ENCODE measurements around the gene HMGCS1. TPM values are rescaled to one million over a fixed set of nuclear protein-coding genes. Genes with fewer than 3 reads are reported as not detected.
A peak's percentile ranks its signal among the peaks of the same experiment; 100 is the strongest.
"Not testable (repeated sequence)": the region's sequence is repeated elsewhere in the genome, so short reads cannot be mapped to it uniquely, and the experiment has no call there.

The HMGCS1 gene
- total and polyA plus RNA-seq, 2 experiments from 2014 or later = 6.2 to 10.4 TPM

DNA sequence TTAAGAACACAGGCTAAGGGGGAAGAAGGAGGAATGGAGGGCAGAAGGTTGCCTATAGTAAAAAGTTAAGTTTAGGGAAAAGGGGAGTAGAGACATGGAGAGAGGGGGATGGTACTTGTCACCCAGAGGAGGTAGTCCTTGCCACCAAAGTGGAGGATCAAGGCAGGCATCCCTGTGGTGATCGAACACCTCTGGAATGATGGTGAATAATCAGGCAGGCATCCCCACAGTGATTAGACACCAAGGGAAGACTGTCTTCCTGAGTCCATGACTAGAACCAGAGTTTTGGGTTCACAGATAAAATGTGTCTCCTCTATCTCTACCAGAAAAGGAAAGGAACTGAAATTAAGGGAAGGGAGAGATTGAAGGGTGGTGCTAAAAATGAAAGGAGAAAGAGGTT lies 19.2 kb upstream of the HMGCS1 start:
- TF ChIP-seq EZH2 (IDR thresholded peaks at IDR 0.05; ENCODE audit: insufficient read depth, poor library complexity, severe bottlenecking) = no peak
- TF ChIP-seq EZH2phosphoT487 (IDR thresholded peaks at IDR 0.05; ENCODE audit: insufficient read depth, low read depth) = no peak
- Histone ChIP-seq H3K9ac (no peak overlapping the region), H3K27me3 (replicated peaks; ENCODE audit: insufficient read depth) (no peaks in the 10 kb centered on the region), H3K27ac (no peak overlapping the region), H3K4me3 (no peak overlapping the region), H3K79me2 (ENCODE audit: insufficient read depth) (no peaks in the 10 kb centered on the region), H3K36me3 (ENCODE audit: low read depth) (no peaks in the 10 kb centered on the region), H3K4me1 (ENCODE audit: insufficient read depth) (peaks cover 3% of the 10 kb centered on the region; the same call in 1 of the 2 replicates), H3F3A (ENCODE audit: insufficient read depth) (no peaks in the 10 kb centered on the region), H3K4me2 (ENCODE audit: unreplicated experiment) (no peak overlapping the region), H2AFZ (no peak overlapping the region), H3K9me2 (ENCODE audit: insufficient read depth) (no peaks in the 10 kb centered on the region), H3K9me3 (ENCODE audit: low read depth) (no peaks in the 10 kb centered on the region), H4K20me1 (ENCODE audit: insufficient read depth) (no peaks in the 10 kb centered on the region)
- whole genome bisulfite sequencing, 2 experiments (ENCODE audit: low coverage in 1 of 2, low lambda C conversion rate in 2 of 2, missing lambda C conversion rate in 2 of 2) = 44 to 54% methylated on average over 1 of the region's 1 CpG
- in situ Hi-C loops (cut with MboI) = no loop called here
- DNase-seq = peak; percentile 31

DNA sequence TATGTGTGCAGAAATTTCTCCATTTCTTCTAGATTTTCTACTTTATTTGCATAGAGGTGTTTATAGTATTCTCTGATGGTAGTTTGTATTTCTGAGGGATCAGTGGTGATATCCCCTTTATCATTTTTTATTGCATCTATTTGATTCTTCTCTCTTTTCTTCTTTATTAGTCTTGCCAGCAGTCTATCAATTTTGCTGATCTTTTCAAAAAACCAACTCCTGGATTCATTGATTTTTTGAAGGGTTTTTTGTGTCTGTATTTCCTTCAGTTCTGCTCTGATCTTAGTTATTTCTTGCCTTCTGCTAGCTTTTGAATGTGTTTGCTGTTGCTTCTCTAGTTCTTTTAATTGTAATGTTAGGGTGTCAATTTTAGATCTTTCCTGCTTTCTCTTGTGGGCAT lies 12.4 kb upstream of the HMGCS1 start:
- H3K79me2 ChIP-seq (ENCODE audit: insufficient read depth); DNase-seq; in situ Hi-C loops (cut with MboI): not testable (repeated sequence)

DNA sequence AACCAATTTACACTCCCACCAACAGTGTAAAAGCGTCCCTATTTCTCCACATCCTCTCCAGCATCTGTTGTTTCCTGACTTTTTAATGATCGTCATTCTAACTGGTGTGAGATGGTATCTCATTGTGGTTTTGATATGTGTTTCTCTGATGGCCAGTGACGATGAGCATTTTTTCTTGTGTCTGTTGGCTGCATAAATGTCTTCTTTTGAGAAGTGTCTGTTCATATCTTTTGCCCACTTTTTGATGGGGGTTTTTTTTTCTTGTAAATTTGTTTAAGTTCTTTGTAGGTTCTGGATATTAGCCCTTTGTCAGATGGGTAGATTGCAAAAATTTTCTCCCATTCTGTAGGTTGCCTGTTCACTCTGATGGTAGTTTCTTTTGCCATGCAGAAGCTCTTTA lies 10.3 kb upstream of the HMGCS1 start:
- in situ Hi-C loops (cut with MboI); H3K9ac ChIP-seq; DNase-seq; H2AFZ ChIP-seq; H3K4me3 ChIP-seq; H3K27me3 ChIP-seq (replicated peaks; ENCODE audit: insufficient read depth); H3K4me1 ChIP-seq (ENCODE audit: insufficient read depth); H3K36me3 ChIP-seq (ENCODE audit: low read depth); H3K4me2 ChIP-seq (ENCODE audit: unreplicated experiment); H3F3A ChIP-seq (ENCODE audit: insufficient read depth); H3K27ac ChIP-seq; H4K20me1 ChIP-seq (ENCODE audit: insufficient read depth); H3K79me2 ChIP-seq (ENCODE audit: insufficient read depth); H3K9me2 ChIP-seq (ENCODE audit: insufficient read depth); H3K9me3 ChIP-seq (ENCODE audit: low read depth): not testable (repeated sequence)
- WGBS, 2 experiments (ENCODE audit: low coverage in 1 of 2, low lambda C conversion rate in 2 of 2, missing lambda C conversion rate in 2 of 2) = 61 to 63% methylated on average over 3 of the region's 3 CpGs

More for the DNA sequence above, 12.4 kb upstream of the HMGCS1 start:
- not testable (repeated sequence) for H3K27me3 ChIP-seq (replicated peaks; ENCODE audit: insufficient read depth); H3K27ac ChIP-seq; H3K9ac ChIP-seq; H3K4me3 ChIP-seq; H3F3A ChIP-seq (ENCODE audit: insufficient read depth); H3K4me1 ChIP-seq (ENCODE audit: insufficient read depth); H2AFZ ChIP-seq; H3K4me2 ChIP-seq (ENCODE audit: unreplicated experiment); H3K9me2 ChIP-seq (ENCODE audit: insufficient read depth); H4K20me1 ChIP-seq (ENCODE audit: insufficient read depth); H3K36me3 ChIP-seq (ENCODE audit: low read depth); H3K9me3 ChIP-seq (ENCODE audit: low read depth)

DNA sequence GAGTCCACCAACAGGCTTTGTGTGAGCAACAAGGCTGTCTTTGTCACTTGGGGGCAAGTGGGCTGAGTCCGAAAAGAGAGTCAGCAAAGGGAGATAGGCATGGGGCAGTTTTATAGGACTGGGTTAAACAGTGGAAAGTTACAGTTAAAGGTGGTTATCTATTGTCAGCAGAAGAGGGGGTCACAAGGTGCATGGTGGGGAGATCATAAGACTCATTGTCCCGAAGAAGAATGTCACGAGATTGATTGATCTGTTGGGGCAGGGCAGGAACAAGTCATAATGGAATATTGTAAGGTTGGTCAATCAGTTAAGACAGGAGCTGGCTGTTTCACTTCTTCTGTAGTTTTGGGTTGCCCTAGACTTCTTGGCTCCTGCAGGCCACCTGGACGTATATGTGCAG lies 7.6 kb upstream of the HMGCS1 start:
- no peak overlapping the region for H2AFZ ChIP-seq
- TF ChIP-seq EZH2 (IDR thresholded peaks at IDR 0.05; ENCODE audit: insufficient read depth, poor library complexity, severe bottlenecking) = no peak
- no peak for TF ChIP-seq EZH2phosphoT487 (IDR thresholded peaks at IDR 0.05; ENCODE audit: insufficient read depth, low read depth)
- no peak for DNase-seq
- H3K9me3 ChIP-seq (ENCODE audit: low read depth) = no peaks in the 10 kb centered on the region
- H3K27me3 ChIP-seq (replicated peaks; ENCODE audit: insufficient read depth) = no peaks in the 10 kb centered on the region
- 63 to 64% methylated on average over 4 of the region's 4 CpGs for WGBS, 2 experiments (ENCODE audit: low coverage in 1 of 2, low lambda C conversion rate in 2 of 2, missing lambda C conversion rate in 2 of 2)
- H3K4me3 ChIP-seq = no peak overlapping the region
- H4K20me1 ChIP-seq (ENCODE audit: insufficient read depth) = no peaks in the 10 kb centered on the region
- in situ Hi-C loops (cut with MboI) = no loop called here
- H3K4me1 ChIP-seq (ENCODE audit: insufficient read depth) = no peaks in the 10 kb centered on the region
- no peak overlapping the region for H3K4me2 ChIP-seq (ENCODE audit: unreplicated experiment)
- no peak overlapping the region for H3K27ac ChIP-seq
- H3K9me2 ChIP-seq (ENCODE audit: insufficient read depth) = no peaks in the 10 kb centered on the region
- no peaks in the 10 kb centered on the region for H3K36me3 ChIP-seq (ENCODE audit: low read depth)
- H3K9ac ChIP-seq = no peak overlapping the region
- no peaks in the 10 kb centered on the region for H3F3A ChIP-seq (ENCODE audit: insufficient read depth)
- H3K79me2 ChIP-seq (ENCODE audit: insufficient read depth) = no peaks in the 10 kb centered on the region

DNA sequence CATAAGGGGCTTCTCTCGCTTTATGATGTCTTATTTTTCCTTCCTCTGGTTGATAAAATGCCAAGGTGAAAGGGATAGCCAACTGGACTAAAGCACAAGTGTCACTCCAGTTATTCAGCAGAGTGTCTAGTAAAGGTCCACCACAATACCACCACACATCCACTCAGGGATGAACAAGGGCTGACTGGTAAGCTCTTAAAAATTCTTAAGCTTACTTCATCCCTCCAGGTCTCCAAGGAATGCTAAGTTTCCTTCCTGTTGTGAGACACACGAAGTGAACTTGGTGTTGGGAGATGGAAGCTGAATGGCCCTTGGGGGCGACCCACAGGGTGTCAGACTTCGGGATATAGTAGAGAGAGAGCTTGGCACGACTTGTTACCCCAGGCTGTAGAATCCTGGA lies 3.2 kb upstream of the HMGCS1 start:
- WGBS, 2 experiments (ENCODE audit: low coverage in 1 of 2, low lambda C conversion rate in 2 of 2, missing lambda C conversion rate in 2 of 2) = 77 to 84% methylated on average over 5 of the region's 5 CpGs
- in situ Hi-C loops (cut with MboI) = no loop called here

More for the DNA sequence above, 3.2 kb upstream of the HMGCS1 start:
- Histone ChIP-seq H3K4me2 (ENCODE audit: unreplicated experiment) (no peak overlapping the region), H3K9ac (no peak overlapping the region), H3K79me2 (ENCODE audit: insufficient read depth) (peaks cover 16% of the 10 kb centered on the region), H2AFZ (no peak overlapping the region), H3K9me3 (ENCODE audit: low read depth) (no peaks in the 10 kb centered on the region), H4K20me1 (ENCODE audit: insufficient read depth) (no peaks in the 10 kb centered on the region), H3K9me2 (ENCODE audit: insufficient read depth) (no peaks in the 10 kb centered on the region), H3F3A (ENCODE audit: insufficient read depth) (peaks cover 6% of the 10 kb centered on the region; the same call in 1 of the 2 replicates), H3K27me3 (replicated peaks; ENCODE audit: insufficient read depth) (no peaks in the 10 kb centered on the region), H3K4me3 (no peak overlapping the region), H3K36me3 (ENCODE audit: low read depth) (no peaks in the 10 kb centered on the region), H3K27ac (no peak overlapping the region), H3K4me1 (ENCODE audit: insufficient read depth) (peaks cover 13% of the 10 kb centered on the region; the same call in 1 of the 2 replicates)
- DNase-seq = no peak
- no peak for TF ChIP-seq EZH2phosphoT487 (IDR thresholded peaks at IDR 0.05; ENCODE audit: insufficient read depth, low read depth)
- no peak for TF ChIP-seq EZH2 (IDR thresholded peaks at IDR 0.05; ENCODE audit: insufficient read depth, poor library complexity, severe bottlenecking)

Data from GM23248 (cell line).